Measurements from ENCODE around the gene CCNA1.

CCNA1 gene

GRCh38 chr13:36432106-36432544 is at the start of gene CCNA1:
Gene CCNA1 (plus strand): TSS chr13:36432495. CDS start chr13:36433057, 562 bp downstream.
- DNase-seq = peak in 1 of 2 donors; percentile 38

DNA sequence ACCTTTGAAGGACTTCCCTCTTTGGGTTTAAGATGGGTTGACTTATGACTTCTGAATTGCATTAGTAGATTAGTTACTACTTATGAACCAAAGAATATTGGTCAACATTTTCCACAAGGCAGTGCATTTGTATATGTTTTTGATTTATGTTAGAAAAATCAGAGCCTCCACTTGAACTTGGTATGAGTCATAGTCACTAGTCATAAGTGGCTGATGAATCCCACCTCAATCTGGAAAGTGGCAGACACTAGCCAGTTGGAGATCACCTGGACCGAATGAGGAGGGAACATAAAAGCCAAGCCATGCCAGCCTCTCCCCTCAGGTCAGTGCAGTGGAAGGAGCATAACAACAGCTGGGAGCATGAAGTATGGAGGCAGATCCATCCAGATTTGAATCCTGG is 46.8 kb upstream of the CCNA1 start:
- no peak for DNase-seq

DNA sequence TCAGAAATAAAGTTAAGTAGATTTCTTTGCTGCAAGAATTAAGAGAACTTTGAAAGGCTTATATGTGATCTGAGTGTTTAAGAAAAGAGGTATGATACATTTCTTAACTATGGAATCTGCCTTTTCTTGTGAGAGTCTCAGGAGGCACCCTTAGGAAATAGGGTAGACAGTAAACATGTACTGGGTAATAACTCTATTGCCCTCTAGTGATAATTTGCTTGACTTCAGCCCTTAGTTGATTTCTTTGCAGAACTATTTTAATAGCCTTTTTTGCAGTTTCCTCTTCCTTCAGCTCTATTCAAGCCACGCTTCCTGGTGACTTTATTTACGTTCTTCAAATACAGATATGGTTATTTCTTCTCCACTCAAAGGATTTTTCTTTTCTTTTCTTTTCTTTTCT is 37.0 kb upstream of the CCNA1 start:
- no peak for DNase-seq

DNA sequence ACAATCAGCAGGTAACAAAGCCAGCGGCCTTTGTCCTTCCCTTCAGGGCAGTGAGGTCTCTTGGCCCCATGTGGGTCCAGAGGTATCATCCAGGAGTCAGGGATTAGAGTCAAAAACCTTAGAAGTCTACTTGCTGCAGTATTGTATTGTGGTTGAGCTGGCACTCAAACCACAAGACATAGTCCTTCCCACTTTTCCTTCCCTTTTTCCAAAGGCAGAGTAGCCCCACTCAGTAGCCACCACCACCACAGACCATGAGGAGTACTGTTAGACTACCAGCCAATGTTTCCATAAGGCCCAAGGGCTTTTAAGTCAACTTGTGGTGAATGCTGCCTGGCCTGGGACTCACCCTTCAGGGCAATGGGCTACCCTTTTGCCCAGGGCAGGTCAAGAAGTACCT is 27.1 kb upstream of the CCNA1 start:
- no peak for DNase-seq

GRCh38 chr13:36412736-36413135 is 19.6 kb upstream of the CCNA1 start:
- no peak for DNase-seq

- no peak for DNase-seq
These were observed 19.1 kb upstream of the CCNA1 start for GRCh38 chr13:36413161-36413560.

DNA sequence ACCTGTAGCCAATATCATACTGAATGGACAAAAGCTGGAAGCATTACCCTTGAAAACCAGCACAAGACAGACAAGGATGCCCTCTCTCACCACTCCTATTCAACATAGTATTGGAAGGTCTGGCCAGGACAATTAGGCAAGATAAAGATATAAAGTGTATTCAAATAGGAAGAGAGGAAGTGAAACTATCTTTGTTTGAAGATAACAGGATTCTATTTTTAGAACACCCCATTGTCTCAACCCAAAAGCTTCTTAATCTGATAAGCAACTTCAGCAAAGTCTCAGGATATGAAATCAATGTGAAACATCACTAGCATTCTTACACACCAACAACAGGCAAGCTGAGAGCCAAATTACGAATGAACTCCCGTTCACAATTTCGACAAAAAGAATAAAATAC is 17.8 kb upstream of the CCNA1 start:
- no peak for DNase-seq

DNA sequence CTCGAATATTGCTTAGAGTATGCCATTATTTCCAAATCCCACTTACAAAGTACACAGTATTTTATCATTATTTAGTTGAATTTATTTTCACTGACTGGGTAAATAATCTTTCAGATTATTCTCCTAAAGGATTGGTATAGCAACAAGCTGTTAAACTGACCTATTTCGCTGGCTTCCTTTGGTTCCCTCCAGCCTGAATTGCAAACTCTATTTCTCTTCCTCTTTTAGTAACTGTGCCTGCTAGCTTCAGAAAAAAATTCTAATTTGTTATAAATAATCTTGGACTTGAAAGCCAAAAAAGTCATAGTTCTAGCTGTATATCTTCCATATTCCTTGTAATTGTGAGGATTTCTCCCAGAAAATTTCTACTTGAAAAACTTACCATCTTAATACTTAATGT is 15.0 kb upstream of the CCNA1 start:
- no peak for DNase-seq

DNA sequence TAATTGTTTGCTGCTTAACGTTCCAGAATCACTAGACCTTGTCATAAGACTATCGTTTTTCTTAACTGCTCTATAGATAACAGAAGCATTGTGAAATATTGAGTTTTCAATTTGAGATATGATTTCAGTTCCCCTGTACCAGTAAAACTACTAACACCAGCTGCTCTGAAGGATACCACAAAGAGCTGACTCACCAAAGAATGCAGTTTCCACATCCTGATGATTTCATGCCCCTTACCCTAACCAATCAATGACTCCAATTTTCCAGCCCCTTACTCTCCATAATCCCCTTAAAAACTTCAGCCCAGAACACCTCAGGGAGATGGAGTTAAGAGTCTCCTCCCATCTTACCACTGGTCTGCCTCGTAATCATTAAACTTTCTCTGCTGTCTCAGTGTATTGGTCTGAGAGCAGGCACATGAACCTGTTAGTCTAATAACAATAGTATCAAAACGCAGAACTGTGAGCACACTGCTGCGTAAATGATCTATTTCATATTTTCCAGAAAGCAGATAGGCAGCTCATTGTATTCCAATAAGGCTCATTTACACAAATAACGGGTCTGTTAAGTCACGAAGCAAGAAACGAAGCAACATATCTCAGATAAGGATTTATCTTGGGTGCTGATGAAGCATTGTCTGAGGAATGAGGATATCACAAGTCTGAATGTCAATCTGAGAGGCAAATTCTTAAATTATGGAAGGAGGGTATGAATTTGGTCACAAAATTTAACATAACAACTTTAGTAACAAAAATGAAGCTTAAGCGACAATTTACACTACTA is 14.1 kb upstream of the CCNA1 start:
- DNase-seq = no peak

DNA sequence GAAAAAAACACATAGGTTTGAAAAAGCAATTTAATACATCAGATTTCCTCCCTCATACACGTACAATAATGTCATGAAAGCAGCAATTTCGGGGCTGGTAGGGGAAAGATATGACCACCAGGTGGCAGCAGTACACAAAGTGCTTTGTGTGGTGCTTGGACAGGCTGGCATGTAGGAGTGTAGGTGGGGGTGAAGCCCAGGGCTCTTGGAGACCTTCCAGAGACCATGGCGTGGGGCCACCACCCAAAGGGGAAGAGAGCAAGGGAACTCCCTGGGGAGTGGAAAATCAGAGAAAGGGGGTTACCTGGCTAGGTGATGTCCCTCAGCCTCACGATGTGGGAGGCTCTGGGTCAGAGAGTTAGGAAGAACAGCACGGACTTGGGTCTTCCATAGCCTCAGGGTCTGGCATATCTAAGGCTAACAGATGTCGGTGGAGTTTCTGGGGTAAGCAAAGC is 11.8 kb upstream of the CCNA1 start:
- peak; percentile 72 to 74 for DNase-seq

DNA sequence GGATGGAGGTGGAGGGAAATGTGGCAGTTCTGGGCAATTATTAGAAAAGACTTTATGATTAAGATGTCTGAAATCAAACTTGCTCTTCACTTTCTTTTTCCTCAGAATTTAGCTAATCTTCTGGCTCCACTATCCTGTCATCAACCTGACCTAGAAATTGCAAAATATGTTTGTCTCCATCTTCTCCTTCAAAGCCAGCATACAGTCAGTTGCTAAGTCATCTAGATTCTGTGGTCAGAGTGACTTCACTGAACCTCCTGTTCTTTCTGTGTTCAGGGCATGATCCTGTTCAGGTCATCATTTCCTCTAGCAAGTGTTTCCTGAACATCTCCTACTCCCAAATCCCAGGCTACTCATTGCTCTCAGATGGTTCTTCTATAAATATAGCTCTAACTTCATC is 10.8 kb upstream of the CCNA1 start:
- no peak for DNase-seq

- DNase-seq = no peak
These were observed 4.2 kb upstream of the CCNA1 start for GRCh38 chr13:36428086-36428485.

GRCh38 chr13:36430247-36431203 is 1.8 kb upstream of the CCNA1 start:
- DNase-seq = no peak

- peak in 1 of 2 donors; percentile 32 for DNase-seq
These were observed 840 bp upstream of the CCNA1 start for GRCh38 chr13:36431204-36432105.

DNA sequence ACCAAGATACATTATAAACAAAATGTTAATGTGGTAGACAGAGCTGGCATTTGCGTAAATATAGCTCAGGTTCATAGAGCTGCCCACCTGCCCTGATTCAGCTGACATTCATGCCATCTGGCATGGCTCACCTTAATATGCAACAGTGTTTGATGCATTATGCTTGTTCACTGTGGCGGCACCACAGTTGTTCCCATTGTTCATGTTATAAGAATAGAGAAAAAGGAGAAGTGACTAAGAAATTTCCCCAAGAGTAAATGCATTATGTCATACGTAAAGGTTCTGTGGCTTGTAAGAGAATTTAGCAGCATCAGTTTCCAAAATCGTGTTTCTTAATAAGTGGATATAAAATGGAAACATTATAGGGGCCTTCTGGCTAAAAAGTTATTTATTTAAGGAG is 4.5 kb downstream of the CCNA1 start:
- DNase-seq = no peak

DNA sequence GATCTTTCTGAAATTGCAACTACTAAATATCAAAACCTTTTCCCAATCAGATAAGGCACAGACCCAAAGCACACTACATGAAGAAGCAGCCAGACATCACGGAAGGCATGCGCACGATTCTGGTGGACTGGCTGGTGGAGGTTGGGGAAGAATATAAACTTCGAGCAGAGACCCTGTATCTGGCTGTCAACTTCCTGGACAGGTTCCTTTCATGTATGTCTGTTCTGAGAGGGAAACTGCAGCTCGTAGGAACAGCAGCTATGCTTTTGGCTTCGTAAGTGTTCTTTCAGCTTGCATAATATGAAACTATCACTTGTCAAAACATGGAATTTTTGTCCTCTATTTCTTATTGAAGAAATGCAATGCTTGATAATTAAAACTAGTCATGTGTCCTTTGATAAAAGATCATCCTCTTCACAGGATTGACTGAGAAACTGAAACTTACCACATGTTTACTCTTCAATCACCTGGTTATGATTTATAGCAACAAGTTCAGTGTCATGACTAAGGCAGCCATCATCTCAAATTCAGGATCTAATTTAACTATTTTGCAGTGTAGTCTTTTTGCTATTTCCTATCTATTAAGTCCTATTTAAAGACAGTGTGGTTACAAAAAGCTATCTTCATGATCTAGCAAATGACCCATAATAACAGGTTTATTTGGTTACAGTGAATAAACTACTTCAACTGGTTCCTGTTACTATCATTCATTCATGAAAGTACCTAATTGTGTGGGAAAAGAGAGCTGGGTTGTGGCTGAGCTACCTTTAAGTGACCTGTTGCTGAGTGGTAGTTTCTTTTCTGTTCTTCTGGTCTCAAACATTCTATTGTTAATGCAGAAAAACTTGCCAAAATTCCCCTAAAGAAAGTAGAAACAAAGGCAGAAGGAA is 6.5 kb downstream of the CCNA1 start:
- no peak for DNase-seq

DNA sequence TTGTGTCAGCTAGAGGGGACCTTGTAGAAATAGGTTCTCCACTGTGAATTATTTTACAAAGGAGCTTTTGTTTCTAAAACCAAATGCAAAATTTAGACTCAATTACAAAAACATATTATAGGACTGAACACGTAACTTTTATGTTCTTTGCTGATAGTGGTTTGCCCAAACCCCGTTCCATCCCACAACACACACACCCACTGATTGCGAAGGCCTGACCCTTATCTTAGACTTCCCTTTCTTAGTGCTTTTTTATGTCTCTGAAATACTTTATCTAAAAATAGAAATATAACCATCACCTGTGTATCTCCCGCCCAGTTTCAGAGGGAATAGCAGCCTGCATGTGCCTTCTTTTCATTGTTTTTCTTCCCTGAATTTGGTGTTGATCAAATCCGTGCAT is 13.0 kb downstream of the CCNA1 start:
- no peak for DNase-seq

DNA sequence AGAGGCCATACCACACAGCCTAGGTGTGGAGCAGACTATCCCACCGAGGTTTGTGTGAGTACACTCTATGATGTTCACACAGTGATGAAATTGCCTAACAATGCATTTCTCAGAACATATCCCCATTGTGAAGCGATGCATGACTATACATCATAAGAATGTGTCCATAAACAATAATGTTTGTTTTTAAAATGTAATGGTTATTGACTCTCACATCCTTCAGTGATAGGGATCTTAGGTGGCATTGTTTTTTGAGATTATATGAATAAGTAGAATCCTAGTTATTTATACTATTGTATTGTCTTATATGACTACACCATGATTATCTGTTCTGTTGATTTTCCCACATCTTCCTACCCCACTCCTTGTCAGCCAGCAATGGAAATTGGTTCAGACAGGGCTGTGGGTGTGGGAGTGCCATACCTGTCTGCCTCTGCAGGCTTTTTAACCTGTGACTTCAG is 13.6 kb downstream of the CCNA1 start:
- no peak for DNase-seq

- no peak for DNase-seq
These were observed 15.2 kb downstream of the CCNA1 start for GRCh38 chr13:36447501-36447900.

- no peak for DNase-seq
These were observed 18.2 kb downstream of the CCNA1 start for GRCh38 chr13:36450534-36450933.

DNA sequence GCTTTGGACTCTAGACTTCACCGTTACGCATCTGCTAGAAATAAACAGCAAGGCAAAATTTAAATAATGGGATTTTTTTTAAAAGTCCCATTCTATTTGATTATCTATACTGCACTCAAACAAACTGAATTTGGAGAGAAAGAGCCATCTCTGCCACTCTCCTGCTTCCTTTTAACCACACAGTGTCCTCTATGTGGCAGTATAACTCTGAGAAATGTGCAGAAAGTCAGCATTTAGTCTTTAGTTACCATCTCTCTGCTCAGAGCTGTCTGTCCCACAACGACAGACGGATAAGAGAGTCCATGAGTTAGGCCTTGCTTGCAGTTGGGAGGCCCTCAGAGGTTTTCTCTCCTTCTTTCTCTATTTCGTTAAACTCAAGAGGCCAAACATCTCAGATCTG is 21.2 kb downstream of the CCNA1 start:
- DNase-seq = no peak

DNA sequence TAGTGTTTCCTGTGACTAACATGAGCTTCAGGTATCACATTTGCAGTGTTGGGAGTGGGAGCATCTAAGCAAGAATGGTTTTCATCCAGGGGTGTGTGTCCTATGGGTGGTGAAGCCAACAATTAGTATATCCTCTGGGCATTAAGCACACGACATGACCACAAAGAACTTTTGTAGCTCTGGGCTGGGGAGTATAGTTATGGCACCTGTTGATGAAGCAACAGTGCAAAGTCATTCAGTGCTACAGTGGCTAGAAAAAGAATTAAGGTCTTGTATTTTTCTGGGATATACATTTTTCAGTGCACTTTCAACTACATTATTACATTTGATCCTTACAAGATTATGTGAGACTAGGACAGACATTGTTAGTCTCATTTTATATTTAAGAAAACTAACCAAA is 21.8 kb downstream of the CCNA1 start:
- DNase-seq = no peak

Measured in stimulated activated CD4-positive, alpha-beta T cell treated with anti-CD3 and anti-CD28 coated beads, Interleukin-2, amount 100 ng/mL, for 24 hours (primary cell).